ENCODE data around the gene ATP13A3.
"Not testable (repeated sequence)": the region's sequence is repeated elsewhere in the genome, so short reads cannot be mapped to it uniquely, and the experiment has no call there.

Gene ATP13A3

DNA sequence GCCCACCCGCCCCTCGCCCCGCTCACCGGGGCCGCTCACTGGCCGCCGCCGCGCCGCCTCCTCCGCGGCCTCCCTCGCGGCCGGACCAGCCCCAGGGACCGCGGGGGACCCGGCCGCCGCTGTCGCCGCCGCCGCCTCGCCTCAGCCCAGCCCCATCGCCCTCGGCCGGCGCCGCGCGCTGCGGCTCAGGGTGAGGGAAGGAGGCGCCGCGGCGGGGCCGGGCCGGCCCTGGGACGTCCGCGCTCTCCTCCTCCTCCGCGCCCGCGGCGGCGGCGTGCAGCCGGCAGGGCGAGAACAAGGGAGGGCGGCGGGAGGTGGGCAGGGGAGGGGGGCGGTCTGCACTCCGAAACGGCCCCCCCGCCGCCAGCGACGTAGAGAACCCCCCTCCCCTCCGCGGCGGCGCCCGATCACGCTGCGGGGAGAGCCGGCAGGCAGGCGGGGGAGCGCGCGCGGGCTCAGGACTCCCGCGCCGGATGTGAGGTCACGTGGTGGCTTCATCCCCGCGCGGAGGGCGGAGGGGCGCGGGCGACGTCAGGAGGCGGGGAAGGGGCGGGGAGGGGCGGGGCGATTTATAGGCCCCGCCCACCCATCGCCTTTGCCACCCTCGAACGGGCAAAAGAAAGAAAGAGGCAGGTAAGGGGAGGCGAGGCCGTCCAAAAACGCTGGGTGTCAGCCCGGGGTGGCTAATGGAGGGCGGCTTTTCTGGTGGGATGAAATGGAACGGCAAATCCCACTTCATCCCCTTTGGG, at the start of gene ATP13A3:
TSS of gene ATP13A3 (minus strand) at position 463 of the 749 bp plus-strand sequence. CDS start 24,812 bp downstream, outside the sequence.
- peak; percentile 94 for DNase-seq

DNA sequence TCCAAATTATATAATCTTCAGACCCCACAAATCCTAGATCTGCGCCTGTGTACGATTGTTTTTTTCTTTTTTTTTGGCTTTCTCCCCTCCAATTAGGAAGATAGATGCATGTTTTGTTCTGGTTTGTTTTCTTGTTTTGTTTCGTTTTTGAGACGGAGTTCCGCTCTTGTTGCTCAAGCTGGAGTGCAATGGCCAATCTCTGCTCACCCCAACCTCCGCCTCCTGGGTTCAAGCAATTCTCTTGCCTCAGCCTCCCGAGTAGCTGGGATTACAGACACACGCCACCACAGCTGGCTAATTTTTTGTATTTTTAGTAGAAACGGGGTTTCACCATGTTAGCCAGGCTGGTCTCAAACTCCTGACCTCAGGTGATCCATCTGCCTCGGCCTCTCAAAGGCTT, 48.4 kb upstream of the ATP13A3 start:
- DNase-seq, result not testable (repeated sequence)

DNA sequence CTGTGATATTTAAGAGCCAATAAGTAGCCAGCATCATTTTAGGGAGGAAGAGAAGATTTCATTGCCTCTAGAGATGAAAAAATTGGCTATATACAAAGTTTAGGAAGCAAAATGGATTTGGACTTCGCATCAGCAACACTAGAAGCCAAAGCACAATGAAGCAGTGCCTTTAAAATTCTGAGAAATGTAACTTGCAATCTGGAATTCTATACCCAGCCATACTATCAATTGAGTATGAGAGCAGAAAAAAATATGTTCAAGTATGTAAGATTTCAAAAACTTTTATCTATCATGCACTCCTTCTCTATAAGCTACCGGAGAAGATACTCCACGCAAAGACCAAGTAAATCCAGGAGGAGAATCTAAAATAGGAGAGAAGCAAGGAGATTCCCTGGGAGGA, 47.4 kb upstream of the ATP13A3 start:
- no peak for DNase-seq

DNA sequence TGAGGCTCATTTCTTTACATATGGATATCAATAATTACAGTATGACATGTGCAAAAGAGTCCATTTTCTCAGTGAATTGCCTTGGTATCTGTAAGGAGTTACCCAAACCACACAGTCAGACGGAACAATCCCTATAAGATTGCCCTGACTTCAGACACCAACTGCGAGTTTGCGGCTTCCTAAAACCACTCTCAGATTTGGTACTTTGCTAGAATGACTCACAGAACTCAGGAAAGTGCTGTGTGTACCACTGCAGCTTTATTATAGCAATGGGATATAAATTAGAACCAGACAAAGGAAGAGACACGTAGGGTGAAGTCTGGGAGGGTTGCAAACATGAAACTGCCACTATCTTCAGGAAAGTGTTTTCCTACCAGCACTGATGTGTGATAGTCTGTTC, 45.8 kb upstream of the ATP13A3 start:
- DNase-seq, result no peak

DNA sequence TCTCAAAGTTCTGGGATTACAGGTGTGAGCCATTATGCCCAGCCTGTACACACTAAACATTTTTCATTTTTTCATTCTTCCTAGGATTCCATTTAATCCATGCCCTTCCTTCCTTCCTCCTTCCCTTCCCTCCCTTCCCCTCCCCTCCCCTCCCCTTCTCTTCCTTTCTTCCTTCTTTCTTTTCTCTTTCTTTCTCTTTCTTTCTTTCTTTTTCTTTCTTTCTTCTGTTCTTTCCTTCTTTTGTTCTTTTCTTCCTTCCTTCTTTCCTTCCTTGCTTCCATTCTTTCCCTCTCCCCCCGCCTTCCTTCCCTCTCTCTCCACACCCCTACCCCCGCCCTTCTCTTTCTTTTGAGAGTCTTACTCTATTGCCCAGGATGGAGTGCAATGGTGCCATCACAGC, 40.9 kb upstream of the ATP13A3 start:
- no peak for DNase-seq

DNA sequence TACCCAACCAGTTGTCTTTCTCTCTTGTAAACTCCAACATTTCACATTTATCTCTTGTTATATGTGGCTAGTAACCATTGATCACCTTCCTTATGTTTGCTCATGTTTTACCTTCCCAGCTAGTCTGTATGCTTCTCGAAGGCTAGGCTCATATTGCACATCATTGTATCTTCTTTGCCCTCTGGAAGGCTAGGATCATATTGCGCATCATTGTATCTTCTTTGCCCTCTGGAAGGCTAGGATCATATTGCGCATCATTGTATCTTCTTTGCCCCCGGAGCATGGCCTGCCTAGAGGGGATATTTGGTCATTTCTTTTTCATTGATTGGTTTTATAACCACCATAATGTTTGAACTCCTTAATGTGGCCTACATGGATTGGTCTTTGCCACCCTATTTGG, 39.4 kb upstream of the ATP13A3 start:
- no peak for DNase-seq

DNA sequence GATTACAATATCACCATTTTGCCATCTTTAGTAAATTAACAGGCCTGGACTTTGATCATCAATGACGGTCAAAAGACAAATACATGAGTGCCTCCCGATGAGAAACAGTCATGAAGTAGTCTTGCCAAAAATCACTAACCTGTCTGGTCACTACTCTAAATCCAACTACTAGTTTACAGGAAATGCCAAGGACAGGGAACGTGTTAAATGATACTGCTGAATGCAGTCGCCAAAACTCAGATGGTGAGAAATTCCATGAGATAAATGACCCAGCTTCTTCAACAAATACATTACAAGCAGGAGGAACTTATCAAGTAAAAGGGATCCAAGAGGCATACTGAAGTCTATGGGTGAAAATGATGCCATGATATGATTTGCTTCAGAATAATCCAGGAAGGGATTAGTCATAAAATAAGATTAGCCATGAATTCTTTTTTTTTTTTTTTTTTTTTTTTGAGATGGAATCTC, 35.8 kb upstream of the ATP13A3 start:
- DNase-seq, result no peak

DNA sequence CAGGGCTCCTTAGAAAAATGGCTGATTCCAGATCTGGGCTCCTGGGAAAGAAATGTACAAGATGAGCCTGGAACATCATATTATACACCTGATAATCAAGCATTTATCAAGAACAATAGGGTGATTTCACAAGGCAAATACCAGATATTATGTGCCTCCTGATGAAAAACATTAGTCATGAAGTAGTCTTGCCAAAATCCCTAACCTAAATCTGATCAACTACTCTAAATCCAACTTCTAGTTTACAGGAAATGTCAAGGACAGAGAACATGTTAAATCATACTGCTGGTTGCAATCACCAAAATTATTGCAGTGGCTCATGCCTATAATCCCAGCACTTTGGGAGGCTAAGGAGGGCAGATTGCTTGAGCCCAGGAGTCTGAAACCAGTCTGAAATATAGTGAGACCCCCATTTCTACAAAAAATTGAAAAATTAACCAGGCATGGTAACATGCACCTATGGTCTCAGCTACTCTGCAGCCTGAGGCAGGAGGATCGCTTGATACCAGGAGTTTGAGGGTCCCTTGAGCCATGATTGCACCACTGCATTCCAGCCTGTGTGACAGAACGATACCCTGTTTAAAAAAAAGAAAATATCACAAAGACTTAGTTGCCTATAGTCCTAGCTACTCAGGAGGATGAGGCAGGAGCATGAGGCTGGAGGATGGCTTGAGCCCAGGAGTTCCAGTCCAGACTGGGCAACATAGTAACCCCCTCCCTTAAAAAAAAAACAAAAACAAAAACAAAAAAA, 34.9 kb upstream of the ATP13A3 start:
- no peak for DNase-seq

DNA sequence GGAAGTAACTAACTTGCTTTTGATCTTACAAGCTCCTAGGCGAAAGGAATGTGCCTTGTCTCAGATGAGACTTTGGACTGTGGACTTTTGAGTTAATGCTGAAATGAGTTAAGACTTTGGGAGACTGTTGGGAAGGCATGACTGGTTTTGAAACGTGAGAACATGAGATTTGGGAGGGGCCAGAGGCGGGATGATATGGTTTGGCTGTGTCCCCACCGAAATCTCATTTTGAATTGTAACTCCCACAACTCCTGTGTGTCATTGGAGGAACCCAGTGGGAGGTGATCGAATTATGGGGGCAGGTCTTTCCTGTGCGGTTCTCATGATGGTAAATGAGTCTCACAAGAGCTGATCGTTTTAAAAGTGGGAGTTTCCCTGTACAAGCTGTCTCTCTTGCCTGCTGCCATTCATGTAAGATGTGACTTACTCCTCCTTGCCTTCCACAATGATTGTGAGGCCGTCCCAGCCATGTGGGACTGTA, 33.9 kb upstream of the ATP13A3 start:
- DNase-seq, result not testable (repeated sequence)

DNA sequence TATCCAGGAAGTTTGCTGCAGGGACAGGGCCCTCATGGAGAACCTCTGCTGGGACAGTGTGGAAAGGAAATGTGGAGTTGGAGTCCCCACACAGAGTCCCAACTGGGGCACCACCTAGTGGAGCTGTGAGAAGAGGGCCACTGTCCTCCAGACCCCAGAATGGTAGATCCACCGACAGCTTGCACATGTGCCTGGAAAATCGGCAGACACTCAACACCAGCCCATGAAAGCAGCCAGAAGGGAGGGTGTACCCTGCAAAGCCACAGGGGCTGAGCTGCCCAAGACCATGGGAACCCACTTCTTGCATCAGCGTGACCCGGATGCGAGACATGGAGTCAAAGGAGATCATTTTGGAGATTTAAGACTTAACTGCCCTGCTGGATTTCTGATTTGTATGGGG, 33.4 kb upstream of the ATP13A3 start:
- DNase-seq, result not testable (repeated sequence)

DNA sequence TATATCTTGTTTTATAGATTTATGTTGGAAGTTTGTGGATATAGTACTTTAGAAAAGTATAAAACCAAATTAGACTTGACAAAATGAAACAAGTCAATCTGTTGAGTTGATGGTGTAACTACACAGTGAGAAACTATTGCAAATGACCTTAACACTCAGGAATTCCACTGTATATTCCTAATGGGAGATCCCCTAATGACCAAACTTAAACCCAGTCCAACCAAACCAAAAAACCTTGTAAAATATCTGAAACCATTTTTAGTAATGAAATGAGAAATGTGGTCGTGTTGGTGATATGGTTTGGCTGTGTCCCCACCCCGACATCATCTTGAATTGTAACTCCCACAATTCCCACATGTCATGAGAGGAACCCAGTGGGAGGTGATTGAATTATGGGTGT, 31.9 kb upstream of the ATP13A3 start:
- no peak for DNase-seq

DNA sequence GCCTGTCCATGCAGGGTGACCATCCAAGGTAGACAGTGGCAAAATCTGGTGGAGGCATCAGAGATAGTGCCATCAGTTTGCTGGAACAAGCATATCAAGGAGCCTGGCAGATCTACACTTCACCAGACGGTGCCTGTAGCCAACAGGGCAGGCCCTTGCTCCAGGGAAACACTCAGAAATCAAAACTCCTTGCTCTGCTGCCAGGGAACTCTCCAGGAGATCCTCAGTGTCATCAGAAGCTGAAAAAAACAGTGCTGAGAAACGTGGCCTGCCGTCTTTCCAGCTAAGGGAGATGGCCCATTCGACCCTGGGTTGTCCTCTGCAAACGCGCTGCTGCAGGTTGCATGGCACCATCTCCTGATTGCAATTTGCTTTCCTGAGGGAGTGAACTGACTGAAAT, 30.5 kb upstream of the ATP13A3 start:
- DNase-seq, result no peak

DNA sequence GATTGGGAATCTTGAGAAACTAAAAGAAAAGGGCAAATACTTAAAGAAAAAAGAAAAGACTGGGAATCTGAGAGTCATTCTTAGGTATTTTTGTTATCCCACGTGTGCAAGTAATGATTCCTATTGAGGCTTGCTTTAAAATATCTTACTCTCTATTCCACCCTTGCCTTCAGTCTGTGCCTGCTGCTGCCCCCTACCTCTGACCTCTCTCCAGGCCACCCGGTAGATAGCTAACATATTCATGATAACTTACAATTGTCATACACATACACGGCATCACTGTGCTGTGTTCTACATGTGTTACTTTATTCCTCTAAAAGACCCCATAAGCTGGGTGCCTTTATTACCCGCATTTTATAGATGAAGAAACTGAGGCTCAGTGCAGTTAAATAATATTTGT, 27.8 kb upstream of the ATP13A3 start:
- DNase-seq, result no peak

DNA sequence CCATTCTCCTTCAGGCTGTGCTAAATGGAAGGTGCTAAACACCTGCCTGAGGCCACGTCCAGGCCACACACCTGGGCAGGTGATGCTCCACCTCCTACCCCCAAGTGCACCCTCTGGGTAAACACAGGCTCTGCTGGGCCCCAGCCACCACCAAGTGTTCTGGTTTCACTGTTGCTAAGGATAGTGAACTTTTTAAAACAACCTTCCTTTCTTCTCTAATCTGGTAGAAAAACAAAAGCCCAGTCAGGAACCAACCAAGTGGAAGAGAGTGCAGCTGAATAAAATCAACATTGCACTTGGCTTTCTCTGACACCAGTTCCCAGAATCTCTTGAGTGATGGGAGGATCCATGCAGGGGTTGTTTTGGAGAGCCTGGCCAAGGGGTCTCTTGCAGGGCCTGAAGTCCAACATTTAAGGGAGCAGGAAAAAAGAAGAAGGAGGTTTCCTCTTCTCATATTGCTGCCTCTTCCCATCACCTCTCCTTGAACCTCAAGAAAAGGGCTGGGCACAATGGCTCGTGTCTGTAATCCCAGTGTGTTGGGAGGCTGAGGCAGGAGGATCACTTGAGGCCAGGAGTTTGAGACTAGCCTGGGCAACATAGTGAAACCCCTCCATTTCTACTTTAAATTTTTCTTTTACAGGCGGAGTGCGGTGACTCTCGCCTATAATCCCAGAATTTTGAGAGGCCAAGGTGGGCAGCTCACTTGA, 26.2 kb upstream of the ATP13A3 start:
- DNase-seq, result no peak

DNA sequence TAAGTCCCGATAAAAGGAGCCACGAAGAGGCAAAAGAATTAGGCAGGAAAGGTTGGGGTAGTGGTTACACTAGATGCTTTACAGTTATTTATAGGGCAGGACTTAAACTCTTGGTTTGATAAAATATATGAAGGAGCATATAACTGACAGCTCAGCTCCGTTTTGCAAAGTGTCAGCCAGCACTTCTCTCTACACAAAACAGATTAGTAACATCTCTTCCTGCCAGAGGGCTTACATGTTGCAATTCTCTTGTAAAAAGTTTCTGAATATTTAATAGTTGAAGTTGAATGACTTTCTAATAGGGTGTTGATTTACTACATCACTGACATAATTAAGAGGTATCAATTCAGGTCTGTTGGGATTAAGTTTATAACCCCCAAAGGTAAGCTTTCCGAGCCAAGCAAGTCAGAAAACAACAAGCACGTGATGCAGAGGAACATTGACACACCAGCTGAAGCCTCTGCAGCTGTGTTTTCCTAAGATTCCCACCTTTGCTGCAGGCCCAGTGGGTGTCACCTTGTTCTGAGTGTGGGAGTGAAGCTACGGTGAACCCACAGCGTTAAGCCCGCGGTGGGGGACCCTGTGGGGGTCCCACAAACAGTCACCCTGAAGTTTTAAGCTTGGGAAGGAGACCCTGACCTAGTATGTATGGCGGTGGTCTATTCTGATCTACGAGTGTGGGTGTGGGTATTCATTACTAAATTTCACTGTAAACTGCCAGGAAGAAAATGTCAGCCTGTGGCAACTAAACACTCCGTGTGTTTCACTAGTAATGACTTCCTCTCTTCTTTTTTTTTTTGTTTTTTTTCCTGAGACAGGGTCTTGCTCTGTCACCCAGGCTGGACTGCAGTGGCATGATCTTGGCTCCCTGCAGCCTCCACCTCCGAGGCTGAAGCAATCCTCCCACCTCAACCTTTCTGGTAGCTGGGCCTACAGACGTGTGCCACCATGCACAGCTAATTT, 22.0 kb upstream of the ATP13A3 start:
- DNase-seq, result no peak

DNA sequence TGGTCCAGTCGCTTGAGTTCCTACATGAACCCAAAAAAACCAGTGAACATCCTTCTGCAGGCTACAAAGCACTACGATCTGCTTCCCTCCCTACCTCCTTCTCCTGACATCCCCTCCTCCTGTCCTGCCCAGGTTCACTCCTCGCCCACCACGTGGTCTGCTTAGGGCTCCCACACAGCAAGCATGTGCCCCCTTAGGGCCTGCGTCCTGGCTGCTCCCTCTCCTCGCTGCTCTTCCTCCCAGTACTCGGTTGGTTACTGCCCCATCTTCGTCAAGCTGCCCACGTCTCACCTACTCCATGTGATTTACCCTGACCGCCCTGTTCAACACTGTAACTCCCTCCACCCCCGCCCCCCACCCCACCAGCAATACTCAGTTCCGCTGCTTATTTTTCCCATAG, 20.8 kb upstream of the ATP13A3 start:
- no peak for DNase-seq

DNA sequence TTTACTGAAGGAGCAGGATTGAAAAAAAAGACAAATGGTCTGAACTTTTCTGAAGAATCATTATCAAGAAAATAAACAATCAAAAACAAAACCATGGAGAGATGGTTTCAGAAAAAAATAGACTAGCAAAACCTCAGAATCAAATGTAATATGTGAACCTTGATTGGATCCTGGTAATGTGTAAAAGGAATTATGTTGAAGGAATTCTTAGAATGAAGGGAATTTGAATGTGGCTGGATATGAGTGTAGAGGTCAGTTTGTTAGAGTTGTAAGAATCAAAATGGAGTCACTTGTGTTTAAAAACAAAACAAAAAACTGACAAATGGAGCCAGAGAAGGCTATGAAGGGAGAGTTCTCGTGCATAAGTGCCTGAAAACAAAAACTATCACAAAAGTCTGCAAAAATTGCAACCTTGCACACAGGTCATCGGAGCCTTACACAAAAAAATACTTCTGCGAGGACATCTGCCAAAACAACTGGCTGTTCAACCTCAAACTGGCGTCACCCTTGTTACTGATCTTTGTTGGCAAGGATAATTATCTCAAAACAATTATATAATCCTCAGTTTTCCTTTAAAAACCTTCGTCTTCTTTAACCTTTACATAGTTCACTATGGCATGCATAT, 19.1 kb upstream of the ATP13A3 start:
- no peak for DNase-seq

DNA sequence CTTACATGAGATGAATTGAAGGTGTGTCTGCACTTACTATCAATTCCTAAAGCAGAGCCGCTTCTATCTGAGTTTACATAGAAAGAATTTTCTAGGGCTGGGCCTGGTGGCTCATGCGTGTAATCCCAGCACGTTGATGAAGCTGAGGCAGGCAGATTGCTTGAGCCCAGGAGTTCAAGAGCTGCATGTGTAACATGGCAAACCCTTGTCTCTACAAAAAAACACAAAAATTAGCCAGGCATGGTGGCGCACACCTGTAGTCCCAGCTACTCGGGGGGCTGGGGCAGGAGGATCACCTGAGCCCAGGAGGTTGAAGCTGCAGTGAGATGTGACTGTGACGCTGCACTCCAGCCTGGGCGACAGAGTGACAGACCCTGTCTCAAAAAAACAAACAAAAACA, 18.1 kb upstream of the ATP13A3 start:
- DNase-seq, result no peak

DNA sequence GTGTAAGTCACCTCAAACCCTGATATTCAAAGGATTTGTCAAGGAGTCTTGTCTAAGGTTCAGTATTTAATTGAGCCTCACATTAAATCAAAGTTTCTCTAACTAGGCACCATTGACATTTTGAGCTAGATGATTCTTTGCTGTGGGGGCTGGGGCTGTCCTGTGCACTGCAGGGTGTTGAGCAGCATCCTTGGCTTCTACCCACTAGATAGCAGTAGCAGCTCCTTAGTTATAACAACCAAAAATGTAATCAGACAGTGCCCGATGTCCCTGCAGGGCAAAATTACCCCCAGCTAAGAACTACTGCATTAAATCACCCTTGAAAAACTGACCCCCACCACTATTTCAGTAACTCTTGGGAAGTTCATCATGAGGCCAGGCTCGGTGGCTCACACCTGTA, 17.3 kb upstream of the ATP13A3 start:
- DNase-seq, result no peak

DNA sequence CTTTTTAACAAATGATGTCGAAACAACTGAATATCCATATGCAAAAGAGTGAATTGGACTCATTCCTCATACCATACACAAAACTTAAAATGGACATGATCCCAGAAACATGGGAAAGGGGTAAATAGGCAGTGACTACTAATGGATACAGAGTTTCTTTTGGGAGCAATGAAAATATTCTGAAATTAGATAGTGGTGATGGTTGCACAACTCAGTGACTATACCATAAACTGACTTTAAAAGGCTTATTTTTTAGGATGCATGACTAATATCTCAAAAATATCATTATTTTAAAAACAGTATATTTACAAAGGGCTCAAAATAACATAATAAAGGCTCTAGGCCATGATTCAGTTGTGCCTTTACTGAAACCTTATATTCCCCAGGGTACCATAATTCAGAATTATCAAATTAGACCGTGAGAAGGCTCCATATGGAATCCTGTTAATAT, 16.3 kb upstream of the ATP13A3 start:
- no peak for DNase-seq

DNA sequence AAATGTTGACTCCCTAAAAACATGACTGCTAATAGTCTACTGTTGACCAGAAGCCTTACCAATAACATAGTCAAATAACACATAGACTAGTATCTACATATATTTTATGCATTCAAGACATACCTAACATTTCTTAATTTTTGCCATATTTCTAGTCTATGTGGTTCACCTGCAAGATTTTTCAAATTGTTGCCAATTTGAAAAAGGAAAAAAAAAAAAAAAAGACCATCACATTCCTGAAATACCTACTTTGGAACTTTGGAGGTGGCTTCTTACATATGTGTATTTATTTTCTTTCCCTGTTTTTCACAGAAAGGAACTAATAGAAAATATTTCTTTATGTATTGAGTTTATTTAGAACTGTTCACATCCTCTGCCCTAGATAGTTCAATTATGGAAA, 13.4 kb upstream of the ATP13A3 start:
- DNase-seq, result no peak

DNA sequence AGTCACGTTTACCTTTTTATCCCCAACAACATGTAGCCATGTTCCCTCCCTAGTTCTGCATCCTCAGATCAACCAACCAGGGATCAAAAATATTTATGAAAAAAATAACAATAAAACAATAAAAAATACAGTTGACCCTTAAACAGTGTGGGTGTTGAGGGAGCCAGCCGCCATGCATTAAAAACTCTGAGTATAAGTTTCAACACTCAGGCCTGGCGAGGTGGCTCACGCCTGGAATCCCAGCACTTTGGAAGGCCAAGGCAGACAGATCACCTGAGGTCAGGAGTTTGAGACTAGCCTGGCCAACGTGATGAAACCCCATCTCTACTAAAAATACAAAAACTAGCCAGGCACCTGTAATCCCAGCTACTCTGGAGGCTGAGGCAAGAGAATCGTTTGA, 12.7 kb upstream of the ATP13A3 start:
- DNase-seq, result not testable (repeated sequence)

Measured in CD4-positive, alpha-beta T cell treated with Interleukin-10 for 1 hour (primary cell).